ENCODE results near the gene SEPTIN5.
"Not testable (repeated sequence)": the region's sequence is repeated elsewhere in the genome, so short reads cannot be mapped to it uniquely, and the experiment has no call there.

SEPTIN5 gene

GRCh38 chr22:19720150-19720827, 6.0 kb downstream of the SEPTIN5 start:
- DNase-seq (ENCODE audit: low spot score), result no peak

- DNase-seq (ENCODE audit: low spot score), result no peak
Measured at GRCh38 chr22:19720999-19721329, 6.7 kb downstream of the SEPTIN5 start.

- no peak for DNase-seq (ENCODE audit: low spot score)
Measured at GRCh38 chr22:19721330-19722177, 7.3 kb downstream of the SEPTIN5 start.

- no peak for DNase-seq (ENCODE audit: low spot score)
Measured at GRCh38 chr22:19722178-19722981, 8.1 kb downstream of the SEPTIN5 start.

GRCh38 chr22:19722982-19723231, 8.6 kb downstream of the SEPTIN5 start:
- DNase-seq (ENCODE audit: low spot score), result no peak

GRCh38 chr22:19723232-19723982, 9.1 kb downstream of the SEPTIN5 start, which contains the start of gene GP1BB:
GP1BB (plus strand) TSS chr22:19723539; CDS start chr22:19723570, 31 bp downstream.
- DNase-seq (ENCODE audit: low spot score), result no peak

- no peak for DNase-seq (ENCODE audit: low spot score)
Measured at GRCh38 chr22:19723983-19724827, 9.9 kb downstream of the SEPTIN5 start.

- DNase-seq (ENCODE audit: low spot score), result no peak
Measured at GRCh38 chr22:19724927-19725661, 10.8 kb downstream of the SEPTIN5 start.

GRCh38 chr22:19726064-19726788, 11.9 kb downstream of the SEPTIN5 start:
- not testable (repeated sequence) for DNase-seq (ENCODE audit: low spot score)

GRCh38 chr22:19727310-19728150, 13.2 kb downstream of the SEPTIN5 start:
- DNase-seq (ENCODE audit: low spot score), result no peak

- DNase-seq (ENCODE audit: low spot score), result no peak
Measured at GRCh38 chr22:19728271-19728670, 14.0 kb downstream of the SEPTIN5 start.

GRCh38 chr22:19728836-19729235, 14.5 kb downstream of the SEPTIN5 start:
- DNase-seq (ENCODE audit: low spot score), result no peak

GRCh38 chr22:19729507-19729906, 15.2 kb downstream of the SEPTIN5 start:
- no peak for DNase-seq (ENCODE audit: low spot score)

- no peak for DNase-seq (ENCODE audit: low spot score)
Measured at GRCh38 chr22:19730198-19730597, 15.9 kb downstream of the SEPTIN5 start.

GRCh38 chr22:19730655-19731360, 16.5 kb downstream of the SEPTIN5 start:
- peak; percentile 93 for DNase-seq (ENCODE audit: low spot score)

GRCh38 chr22:19731361-19732135, 17.2 kb downstream of the SEPTIN5 start:
- no peak for DNase-seq (ENCODE audit: low spot score)

- no peak for DNase-seq (ENCODE audit: low spot score)
Measured at GRCh38 chr22:19732403-19733113, 18.3 kb downstream of the SEPTIN5 start.

Data from AG08396 (cell line).